GM19099 (cell line): Measurements from ENCODE around the gene EHBP1.

Source experiments
- POLR2A ChIP-seq: IDR thresholded peaks from 3 replicates; pipeline ENCODE4 v1.6.1; 2011; ENCODE audit warnings: low read depth; ENCODE audit not compliant: insufficient read length; ENCODE audit errors: extremely low read depth

EHBP1 gene

DNA sequence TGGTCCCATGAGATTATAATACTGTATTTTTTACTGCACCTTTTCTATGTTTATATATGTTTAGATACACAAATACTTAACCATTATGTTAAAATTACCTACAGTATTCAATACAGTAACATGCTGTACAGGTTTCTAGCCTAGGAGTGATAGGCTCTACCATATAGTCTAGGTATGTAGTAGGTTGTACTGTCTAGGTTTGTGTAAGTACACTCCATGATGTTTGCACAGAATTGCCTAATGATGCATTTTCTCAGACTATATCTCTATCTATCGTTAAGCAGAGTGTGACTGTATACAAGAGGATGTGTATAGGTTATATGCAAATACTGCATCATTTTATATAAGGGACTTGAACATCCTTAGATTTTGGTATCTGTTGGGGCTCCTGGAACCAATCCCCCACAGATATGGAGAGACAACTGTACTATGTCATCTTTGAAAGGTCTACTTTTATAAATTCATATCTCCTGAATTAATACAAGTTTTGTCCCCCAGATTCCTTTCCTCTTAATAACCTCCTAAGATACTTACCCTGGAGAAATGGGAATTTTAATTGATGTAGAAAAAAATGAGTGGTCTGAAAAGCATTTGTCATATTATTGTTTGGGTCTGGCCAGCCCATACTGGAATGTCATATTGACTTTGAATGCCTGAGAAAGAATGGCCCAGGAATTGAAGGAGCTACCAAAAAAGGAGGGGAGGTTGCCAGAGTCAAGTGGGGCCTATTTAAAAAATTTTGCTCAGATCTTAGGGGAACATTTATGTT lies 36.6 kb downstream of the EHBP1 start:
- TF ChIP-seq POLR2A: no peak

- no peak for TF ChIP-seq POLR2A
Observed at GRCh38 chr2:62743506-62743905, 38.0 kb downstream of the EHBP1 start.

DNA sequence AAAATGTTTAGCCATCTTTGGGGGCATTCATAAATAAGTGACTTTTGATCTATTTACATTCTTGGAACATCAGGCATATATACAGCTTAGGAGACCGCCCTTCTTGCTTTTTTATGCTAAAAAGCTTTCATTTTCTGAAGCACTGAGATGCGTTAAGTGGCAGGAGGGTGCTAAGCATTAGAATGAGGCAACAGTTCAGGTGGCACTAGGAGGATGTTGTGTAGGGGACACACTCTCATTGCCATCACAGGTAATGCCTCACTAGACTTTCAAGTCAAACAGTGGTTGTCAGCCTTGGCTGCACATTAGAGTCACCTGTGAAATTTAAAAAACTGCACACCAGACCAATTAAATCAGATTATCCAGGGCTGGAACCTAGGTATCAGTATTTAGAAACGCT lies 39.1 kb downstream of the EHBP1 start:
- no peak for TF ChIP-seq POLR2A

DNA sequence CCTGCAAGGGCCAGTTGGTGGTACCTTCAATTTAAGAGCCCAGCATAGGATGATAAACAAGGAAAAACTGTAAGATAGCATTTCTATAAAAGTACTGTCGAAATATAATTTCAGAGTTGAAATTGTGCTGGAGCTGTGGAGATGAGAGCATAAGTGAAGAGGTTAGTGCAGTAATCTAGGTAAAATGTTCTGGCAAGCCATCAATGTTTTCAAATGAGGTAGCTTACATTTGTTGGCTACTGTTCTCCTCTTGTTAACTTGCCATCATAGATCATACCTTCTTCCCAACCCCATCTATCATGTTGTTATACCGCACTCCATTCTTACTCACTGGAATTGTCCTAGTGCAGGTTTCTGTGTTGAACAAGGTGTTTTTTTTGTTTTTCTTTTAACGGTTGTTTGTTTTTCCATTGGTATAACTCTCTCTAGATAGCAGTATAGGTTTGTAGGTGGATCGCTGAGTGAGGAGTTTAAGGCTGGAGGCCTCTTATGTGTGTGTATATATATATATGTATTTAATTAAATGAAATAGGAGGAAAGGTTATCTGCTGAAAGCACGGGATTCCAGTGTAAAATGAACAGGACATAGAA lies 40.5 kb downstream of the EHBP1 start:
- no peak for TF ChIP-seq POLR2A

GRCh38 chr2:62747169-62747568 lies 41.7 kb downstream of the EHBP1 start:
- no peak for TF ChIP-seq POLR2A

GRCh38 chr2:62747876-62748275 lies 42.4 kb downstream of the EHBP1 start:
- TF ChIP-seq POLR2A: no peak

GRCh38 chr2:62757029-62757428 lies 51.5 kb downstream of the EHBP1 start:
- TF ChIP-seq POLR2A: no peak

- TF ChIP-seq POLR2A: no peak
Observed at GRCh38 chr2:62760026-62760425, 54.5 kb downstream of the EHBP1 start.

GRCh38 chr2:62760555-62760954 lies 55.0 kb downstream of the EHBP1 start:
- TF ChIP-seq POLR2A: no peak

GRCh38 chr2:62765619-62766376 lies 60.3 kb downstream of the EHBP1 start:
- TF ChIP-seq POLR2A: no peak

DNA sequence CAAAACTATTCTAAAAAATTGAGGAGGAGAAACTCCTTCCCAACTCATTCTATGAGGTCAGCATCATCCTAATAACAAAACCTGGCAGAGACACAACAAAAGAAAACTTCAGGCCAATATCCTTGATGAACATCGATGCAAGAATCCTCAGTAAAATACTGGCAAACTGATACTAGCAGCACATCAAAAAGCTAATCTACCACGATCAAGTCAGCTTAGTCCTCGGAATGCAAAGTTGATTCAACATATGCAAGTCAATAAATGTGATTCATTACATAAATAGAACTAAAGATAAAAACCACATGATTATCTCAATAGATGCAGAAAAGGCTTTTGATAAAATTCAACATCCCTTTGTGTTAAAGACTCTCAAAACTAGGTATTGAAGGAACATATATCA lies 63.1 kb downstream of the EHBP1 start:
- no peak for TF ChIP-seq POLR2A

DNA sequence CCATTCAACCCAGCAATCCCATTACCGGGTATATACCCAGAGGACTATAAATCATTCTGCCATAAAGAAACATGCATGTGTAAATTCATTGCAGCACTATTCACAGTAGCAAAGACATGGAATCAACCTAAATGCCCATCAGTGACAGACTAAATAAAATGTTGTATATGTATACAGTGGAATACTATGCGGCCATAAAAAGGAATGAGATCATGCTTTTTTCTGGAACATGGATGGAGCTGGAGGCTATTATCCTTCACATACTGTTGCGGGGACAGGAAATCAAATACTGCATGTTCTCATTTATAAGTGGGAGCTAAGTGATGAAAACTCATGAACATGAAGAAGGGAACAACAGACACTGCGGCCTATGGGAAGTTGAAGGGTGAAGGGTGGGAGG lies 65.1 kb downstream of the EHBP1 start:
- TF ChIP-seq POLR2A: no peak

DNA sequence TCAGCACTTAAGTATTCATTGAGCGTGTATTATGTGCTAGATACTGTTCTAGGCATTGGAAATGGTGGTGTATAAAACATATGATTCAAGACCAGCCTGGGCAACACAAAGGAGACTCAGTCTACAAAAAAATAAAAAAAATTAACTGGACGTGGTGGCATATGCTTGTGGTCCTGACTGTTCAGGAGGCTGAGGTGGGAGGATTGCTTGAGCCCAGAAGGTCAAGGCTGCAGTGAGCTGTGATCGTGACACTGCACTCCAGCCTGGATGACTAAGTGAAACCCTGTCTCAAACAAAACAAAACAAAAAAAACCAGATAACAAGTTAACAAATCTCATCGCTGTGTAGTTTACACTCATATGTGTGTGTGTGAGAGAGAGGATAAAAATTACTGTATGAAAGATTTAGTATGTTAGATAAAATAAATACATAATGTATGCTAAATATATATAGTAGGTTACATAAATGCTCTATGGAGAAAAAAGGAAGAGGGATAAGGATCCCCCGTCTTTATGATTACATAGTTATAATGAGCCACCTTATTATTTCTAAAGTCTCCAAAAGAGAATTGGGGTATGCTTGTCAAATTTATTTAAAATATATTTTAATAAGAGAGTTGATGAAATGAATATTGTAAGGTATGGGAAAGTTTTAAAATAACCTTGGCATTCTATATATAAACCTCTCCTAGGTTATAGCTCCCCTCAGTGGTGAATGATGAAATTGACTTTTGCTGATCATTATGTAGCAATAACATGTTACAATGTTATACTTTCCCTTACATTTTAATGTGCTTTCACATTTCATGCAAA lies 69.2 kb downstream of the EHBP1 start:
- no peak for TF ChIP-seq POLR2A

DNA sequence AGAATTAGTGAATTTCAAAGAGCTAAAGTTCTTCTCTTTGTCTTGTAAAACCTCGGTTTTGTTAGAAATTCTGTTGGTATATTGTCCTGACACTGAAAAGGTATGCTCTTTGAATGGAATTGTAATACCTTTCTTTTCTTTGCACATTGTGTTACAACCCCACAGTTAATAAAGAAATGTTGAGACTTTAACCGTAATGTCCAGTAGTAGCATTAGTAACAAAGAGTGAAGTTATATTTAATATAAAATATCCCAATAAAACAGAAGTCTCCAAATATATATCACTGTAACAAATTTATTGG lies 69.8 kb downstream of the EHBP1 start:
- no peak for TF ChIP-seq POLR2A

- no peak for TF ChIP-seq POLR2A
Observed at GRCh38 chr2:62783679-62784078, 78.2 kb downstream of the EHBP1 start.
